Glutamatergic neuron (in vitro differentiated cells): ENCODE results near the gene GRM3. TPM values are rescaled to one million over a fixed set of nuclear protein-coding genes. Genes with fewer than 3 reads are reported as not detected.

ENCODE experiments used
- DNase-seq: peaks from one replicate; pipeline ENCODE4 v3.0.0; 2022
- H3K27ac Mint-ChIP-seq: one replicate; pipeline ENCODE4 v1.8.0; 2020; ENCODE audit warnings: mild to moderate bottlenecking, mixed read lengths, inconsistent platforms; ENCODE audit not compliant: unreplicated experiment
- H3K27me3 Mint-ChIP-seq: one replicate; pipeline ENCODE4 v1.8.0; 2020; ENCODE audit warnings: mild to moderate bottlenecking, moderate library complexity, mixed read lengths, inconsistent platforms; ENCODE audit not compliant: unreplicated experiment
- H3K36me3 Mint-ChIP-seq: one replicate; pipeline ENCODE4 v1.8.0; 2020; ENCODE audit warnings: mild to moderate bottlenecking, mixed read lengths, inconsistent platforms; ENCODE audit not compliant: unreplicated experiment
- H3K4me1 Mint-ChIP-seq: one replicate; pipeline ENCODE4 v1.8.0; 2020; ENCODE audit warnings: mild to moderate bottlenecking, low read depth, mixed read lengths, inconsistent platforms; ENCODE audit not compliant: unreplicated experiment
- H3K4me3 Mint-ChIP-seq: one replicate; pipeline ENCODE4 v1.8.0; 2020; ENCODE audit warnings: mild to moderate bottlenecking, mixed read lengths, inconsistent platforms; ENCODE audit not compliant: unreplicated experiment
- H3K9me3 Mint-ChIP-seq: one replicate; pipeline ENCODE4 v1.8.0; 2020; ENCODE audit warnings: mild to moderate bottlenecking, moderate library complexity, mixed read lengths, inconsistent platforms; ENCODE audit not compliant: unreplicated experiment
- CTCF ChIP-seq: fragments of 200-600 bp; sonication (generic); IDR thresholded peaks from one replicate; pipeline ENCODE4 v1.5.0; 2021; ENCODE audit not compliant: partially characterized antibody, unreplicated experiment
- total RNA-seq: library from RNA; stranded (reverse); fragmentation: NEBNext Ultra II Directional; extraction: Animal tissue kit (Norgen Biotek cat#: 25700); gene quantifications from one replicate; pipeline ENCODE4 v1.2.1, GENCODE V29; 2021; ENCODE audit not compliant: unreplicated experiment

The GRM3 gene
- total RNA-seq, 1 donor from 2014 or later: not detected

- H3K27me3 Mint-ChIP-seq: no peaks in the 10 kb centered on the region
Observed at GRCh38 chr7:86884152-86884551, 240.4 kb downstream of the GRM3 start.

GRCh38 chr7:86889501-86889900, 245.8 kb downstream of the GRM3 start:
- TF ChIP-seq CTCF: no peak
- peaks cover 5% of the 10 kb centered on the region for H3K36me3 Mint-ChIP-seq
- no peaks in the 10 kb centered on the region for H3K27me3 Mint-ChIP-seq
- H3K4me3 Mint-ChIP-seq: no peak overlapping the region
- no peaks in the 10 kb centered on the region for H3K4me1 Mint-ChIP-seq
- no peaks in the 10 kb centered on the region for H3K9me3 Mint-ChIP-seq
- H3K27ac Mint-ChIP-seq: no peak overlapping the region
- DNase-seq: no peak

More at GRCh38 chr7:86884152-86884551, 240.4 kb downstream of the GRM3 start:
- peaks cover 5% of the 10 kb centered on the region for H3K36me3 Mint-ChIP-seq
- no peak for TF ChIP-seq CTCF
- H3K4me3 Mint-ChIP-seq: no peak overlapping the region
- no peaks in the 10 kb centered on the region for H3K9me3 Mint-ChIP-seq
- DNase-seq: no peak
- H3K27ac Mint-ChIP-seq: no peak overlapping the region
- no peaks in the 10 kb centered on the region for H3K4me1 Mint-ChIP-seq

GRCh38 chr7:86898171-86898570, 254.5 kb downstream of the GRM3 start:
- DNase-seq: no peak
- TF ChIP-seq CTCF: no peak
- Mint-ChIP-seq H3K4me1 (peaks cover 7% of the 10 kb centered on the region), H3K27me3 (peaks cover 2% of the 10 kb centered on the region), H3K4me3 (no peak overlapping the region), H3K36me3 (no peaks in the 10 kb centered on the region), H3K9me3 (no peaks in the 10 kb centered on the region), H3K27ac (no peak overlapping the region)

GRCh38 chr7:86900886-86901285, 257.2 kb downstream of the GRM3 start:
- no peak for TF ChIP-seq CTCF
- Mint-ChIP-seq H3K27ac (no peak overlapping the region), H3K9me3 (no peaks in the 10 kb centered on the region), H3K4me3 (no peak overlapping the region), H3K36me3 (no peaks in the 10 kb centered on the region), H3K4me1 (peaks cover 8% of the 10 kb centered on the region), H3K27me3 (peaks cover 2% of the 10 kb centered on the region)
- no peak for DNase-seq

GRCh38 chr7:86904949-86905834, 261.5 kb downstream of the GRM3 start:
- TF ChIP-seq CTCF: peak; percentile 50
- Mint-ChIP-seq H3K36me3 (no peaks in the 10 kb centered on the region), H3K4me1 (peaks cover 3% of the 10 kb centered on the region), H3K4me3 (no peak overlapping the region), H3K27me3 (peaks cover 2% of the 10 kb centered on the region), H3K27ac (no peak overlapping the region), H3K9me3 (no peaks in the 10 kb centered on the region)
- no peak for DNase-seq
